Activated CD8-positive, alpha-beta T cell treated with anti-CD3 and anti-CD28 coated beads, Interleukin-2, amount 10 ng/mL, durations not matched to agents 7 days and 5 days (primary cell): ENCODE results near the gene NOP14. TPM values are rescaled to one million over a fixed set of nuclear protein-coding genes. Genes with fewer than 3 reads are reported as not detected.
"Not testable (repeated sequence)": the region's sequence is repeated elsewhere in the genome, so short reads cannot be mapped to it uniquely, and the experiment has no call there.

Source experiments
- ATAC-seq: fragments of 150-1000 bp; cut with Tn5 transposase; one replicate; pipeline ENCODE4 v1.10.0; 2021; ENCODE audit warnings: moderate library complexity
- CTCF ChIA-PET: fragments of 350-600 bp; sonication (Branson Sonifier 250); formaldehyde crosslinking; loops from one replicate; lab custom pipeline; 2021; ENCODE audit warnings: antibody characterized with exemption; lab: Charles Lee
- POLR2A ChIA-PET: fragments of 350-600 bp; sonication (Branson Sonifier 250); formaldehyde crosslinking; loops from one replicate; lab custom pipeline; 2021; ENCODE audit warnings: antibody characterized with exemption; lab: Charles Lee
- DNase-seq: peaks from one replicate; pipeline ENCODE4 v3.0.0-alpha.2; 2020
- H3K27ac Mint-ChIP-seq: one replicate; pipeline ENCODE4 v1.8.0; 2021; ENCODE audit warnings: mild to moderate bottlenecking, mixed read lengths
- H3K27me3 Mint-ChIP-seq: one replicate; pipeline ENCODE4 v1.8.0; 2021; ENCODE audit warnings: low read depth, mixed read lengths
- H3K36me3 Mint-ChIP-seq: one replicate; pipeline ENCODE4 v1.8.0; 2021; ENCODE audit warnings: low read depth, mixed read lengths
- H3K4me1 Mint-ChIP-seq: one replicate; pipeline ENCODE4 v1.8.0; 2021; ENCODE audit warnings: low read depth, mixed read lengths
- H3K4me3 Mint-ChIP-seq: one replicate; pipeline ENCODE4 v1.8.0; 2021; ENCODE audit warnings: mild to moderate bottlenecking, mixed read lengths
- H3K9me3 Mint-ChIP-seq: one replicate; pipeline ENCODE4 v1.8.0; 2022; ENCODE audit warnings: mixed read lengths; ENCODE audit not compliant: insufficient read depth
- total RNA-seq, 2 experiments: library from RNA; stranded (reverse); gene quantifications; one replicate each; pipeline ENCODE4 v1.2.3, GENCODE V29; 2021

Gene NOP14
- total RNA-seq, 2 experiments from 2014 or later, result 47.6 to 52.3 TPM

DNA sequence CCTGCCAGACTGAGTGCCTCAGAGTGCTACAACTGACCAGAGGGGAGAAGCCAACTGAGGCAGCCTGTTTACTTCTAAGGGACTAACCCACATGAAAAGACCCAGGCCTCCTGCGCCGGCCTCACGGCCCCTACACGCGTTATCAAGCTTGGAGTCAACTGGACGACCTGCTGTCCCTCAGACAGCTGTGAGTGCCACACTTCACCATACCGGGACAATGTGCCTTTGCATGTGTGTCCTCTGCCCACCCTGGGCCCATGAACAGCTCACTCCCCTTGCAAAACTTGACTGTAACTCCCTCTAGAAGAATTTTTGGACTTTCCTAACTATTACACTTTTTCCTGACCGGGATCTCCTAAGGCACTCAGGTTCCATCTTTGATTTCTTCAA is 1.8 kb downstream of the NOP14 start:
- CTCF ChIA-PET, result interaction anchor here (1.1 to 3.2 kb wide), 6 partner anchors 8 to 199 kb away, joined by 3 to 22 read pairs (median 5); no protein-coding TSS in a partner anchor
- Mint-ChIP-seq H3K4me3 (peak overlapping the region; percentile 74), H3K27me3 (no peaks in the 10 kb centered on the region), H3K9me3 (no peaks in the 10 kb centered on the region), H3K36me3 (peaks cover 35% of the 10 kb centered on the region), H3K27ac (peak overlapping the region; percentile 66), H3K4me1 (peaks cover 51% of the 10 kb centered on the region)
- DNase-seq, result peak; percentile 54
- peak; percentile 28 for ATAC-seq
- POLR2A ChIA-PET, result interaction anchor here (3.0 kb wide), 1 partner anchor 26 kb away, joined by 18 read pairs; no protein-coding TSS in a partner anchor

GRCh38 chr4:2960450-2960849 is 2.8 kb downstream of the NOP14 start:
- H3K4me1 Mint-ChIP-seq, result peaks cover 61% of the 10 kb centered on the region
- CTCF ChIA-PET, ATAC-seq, H3K27me3 Mint-ChIP-seq, DNase-seq, H3K4me3 Mint-ChIP-seq, H3K27ac Mint-ChIP-seq, H3K9me3 Mint-ChIP-seq, POLR2A ChIA-PET: not testable (repeated sequence)
- H3K36me3 Mint-ChIP-seq, result peaks cover 45% of the 10 kb centered on the region

DNA sequence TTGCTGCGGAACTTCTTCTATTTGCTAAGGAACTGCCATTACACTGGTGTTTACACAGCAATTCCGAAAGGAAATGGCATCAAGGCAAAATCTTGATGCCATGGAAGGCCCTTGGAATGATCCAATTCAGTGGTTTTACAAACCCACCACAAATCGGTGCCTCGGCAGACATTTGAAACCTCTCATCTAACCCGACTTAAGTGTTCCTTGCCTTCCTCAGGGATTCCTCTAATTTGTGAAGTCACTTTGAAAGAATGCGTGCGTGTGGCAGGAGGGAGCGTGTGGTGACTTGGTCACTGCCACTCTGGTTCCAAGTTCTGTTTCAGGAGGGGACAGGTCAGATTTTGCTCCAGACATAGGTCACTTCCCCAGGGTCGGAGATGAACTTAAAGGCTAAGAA is 4.8 kb downstream of the NOP14 start:
- no peaks in the 10 kb centered on the region for H3K9me3 Mint-ChIP-seq
- H3K4me3 Mint-ChIP-seq, result no peak overlapping the region
- H3K27ac Mint-ChIP-seq, result no peak overlapping the region
- no peak for DNase-seq
- POLR2A ChIA-PET, result no interaction called here
- CTCF ChIA-PET, result no interaction called here
- no peaks in the 10 kb centered on the region for H3K27me3 Mint-ChIP-seq
- no peak for ATAC-seq
- peaks cover 59% of the 10 kb centered on the region for H3K36me3 Mint-ChIP-seq
- peaks cover 65% of the 10 kb centered on the region for H3K4me1 Mint-ChIP-seq

DNA sequence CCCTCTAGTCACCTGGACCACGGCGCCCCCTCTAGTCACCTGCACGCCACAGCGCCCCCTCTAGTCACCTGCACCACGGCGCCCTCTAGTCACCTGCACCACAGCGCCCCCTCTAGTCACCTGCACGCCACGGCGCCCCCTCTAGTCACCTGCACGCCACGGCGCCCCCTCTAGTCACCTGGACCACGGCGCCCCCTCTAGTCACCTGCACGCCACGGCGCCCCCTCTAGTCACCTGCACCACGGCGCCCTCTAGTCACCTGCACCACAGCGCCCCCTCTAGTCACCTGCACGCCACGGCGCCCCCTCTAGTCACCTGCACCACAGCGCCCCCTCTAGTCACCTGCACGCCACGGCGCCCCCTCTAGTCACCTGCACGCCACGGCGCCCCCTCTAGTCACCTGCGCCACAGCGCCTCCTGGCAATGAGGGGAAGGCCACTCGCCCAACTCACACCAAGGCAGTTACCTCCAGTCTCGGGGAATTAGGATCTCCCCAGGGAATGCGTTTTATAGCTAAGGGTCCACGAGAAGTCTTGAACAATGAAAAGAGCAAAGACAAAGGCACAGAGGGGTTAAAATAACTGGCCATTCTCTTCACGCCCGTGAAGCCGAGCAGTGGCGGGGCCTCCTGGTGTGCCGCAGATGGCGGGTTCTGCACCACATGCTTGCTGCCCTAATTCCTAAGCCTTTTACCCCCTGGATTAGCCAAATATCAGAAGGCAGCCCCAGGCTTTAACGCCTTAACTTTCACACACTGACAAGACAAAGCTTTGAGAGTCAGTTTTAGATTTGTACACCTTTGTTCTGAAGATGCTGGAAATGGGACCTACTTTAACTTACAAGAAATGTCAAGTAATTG is 7.8 kb downstream of the NOP14 start:
- H3K36me3 Mint-ChIP-seq, result peaks cover 77% of the 10 kb centered on the region
- CTCF ChIA-PET, result interaction anchor here (0.7 to 3.4 kb wide), 9 partner anchors 11 to 314 kb away, joined by 3 to 44 read pairs (median 7); no protein-coding TSS in a partner anchor

DNA sequence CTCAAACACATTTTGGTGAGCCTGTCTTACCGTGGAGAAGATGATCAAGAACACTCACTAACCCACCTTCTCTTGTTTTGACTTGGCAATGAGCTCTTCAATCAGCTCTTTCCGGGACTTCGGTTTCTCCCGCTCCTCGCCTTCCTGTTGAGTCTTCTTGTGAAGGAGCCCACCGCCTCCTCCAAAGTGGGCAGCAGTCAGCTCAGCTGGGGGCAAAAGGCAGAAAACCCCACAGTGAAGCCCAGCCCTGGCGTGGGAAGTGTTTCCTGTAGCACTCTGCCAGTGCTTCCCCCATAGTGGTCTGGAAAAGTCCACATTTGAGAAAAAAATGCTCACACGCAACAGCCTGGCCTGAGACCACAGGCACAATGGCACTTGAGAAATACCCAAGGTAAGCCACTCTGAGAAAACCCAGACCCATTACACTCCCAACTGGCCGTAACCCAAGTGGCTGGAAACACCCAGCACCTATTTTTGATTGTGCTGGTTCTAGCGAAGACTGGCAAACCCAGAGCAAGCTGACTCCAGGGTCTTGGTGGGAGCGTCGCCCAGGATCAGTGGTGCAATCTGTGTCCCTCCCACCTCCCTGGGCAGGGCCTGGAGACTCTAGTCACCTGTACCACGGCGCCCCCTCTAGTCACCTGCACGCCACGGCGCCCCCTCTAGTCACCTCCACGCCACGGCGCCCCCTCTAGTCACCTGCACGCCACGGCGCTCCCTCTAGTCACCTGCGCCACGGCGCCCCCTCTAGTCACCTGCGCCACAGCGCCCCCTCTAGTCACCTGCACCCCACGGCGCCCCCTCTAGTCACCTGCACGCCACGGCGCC is 8.6 kb downstream of the NOP14 start:
- peaks cover 82% of the 10 kb centered on the region for H3K36me3 Mint-ChIP-seq
- no peak overlapping the region for H3K4me3 Mint-ChIP-seq
- no peaks in the 10 kb centered on the region for H3K9me3 Mint-ChIP-seq
- peak overlapping the region; percentile 89 for H3K27ac Mint-ChIP-seq
- H3K4me1 Mint-ChIP-seq, result peaks cover 47% of the 10 kb centered on the region
- POLR2A ChIA-PET, result interaction anchor here (1.2 to 1.8 kb wide), 2 partner anchors 9 to 19 kb away, joined by 4 to 6 read pairs; partner anchors contain the start of genes GRK4 and NOP14
- H3K27me3 Mint-ChIP-seq, result no peaks in the 10 kb centered on the region
- ATAC-seq, result peak; percentile 67
- peak; percentile 53 for DNase-seq
- CTCF ChIA-PET, result interaction anchor here (0.7 to 3.4 kb wide), 29 partner anchors 8 to 486 kb away, joined by 3 to 44 read pairs (median 4); partner anchors contain the start of genes GRK4, NOP14, RNF4 and TNIP2

More for the DNA sequence above, 7.8 kb downstream of the NOP14 start:
- not testable (repeated sequence) for ATAC-seq, DNase-seq, H3K9me3 Mint-ChIP-seq, H3K4me3 Mint-ChIP-seq, H3K27me3 Mint-ChIP-seq
- peaks cover 54% of the 10 kb centered on the region for H3K4me1 Mint-ChIP-seq
- H3K27ac Mint-ChIP-seq, result peak overlapping the region; percentile 25
- POLR2A ChIA-PET, result interaction anchor here (0.7 kb wide), 1 partner anchor 16 kb away, joined by 3 read pairs; no protein-coding TSS in a partner anchor

- H3K4me3 Mint-ChIP-seq, result no peak overlapping the region
- CTCF ChIA-PET, result interaction anchor here (0.7 to 3.4 kb wide), 18 partner anchors 9 to 448 kb away, joined by 3 to 44 read pairs (median 4); partner anchors contain the start of genes GRK4 and NOP14
- peaks cover 84% of the 10 kb centered on the region for H3K36me3 Mint-ChIP-seq
- no peak for ATAC-seq
- no peak for DNase-seq
- no peaks in the 10 kb centered on the region for H3K9me3 Mint-ChIP-seq
- POLR2A ChIA-PET, result interaction anchor here (0.6 to 1.8 kb wide), 4 partner anchors 10 to 180 kb away, joined by 3 to 6 read pairs (median 4); partner anchors contain the start of genes GRK4 and NOP14
- peaks cover 38% of the 10 kb centered on the region for H3K4me1 Mint-ChIP-seq
- no peak overlapping the region for H3K27ac Mint-ChIP-seq
- H3K27me3 Mint-ChIP-seq, result no peaks in the 10 kb centered on the region
Observed at GRCh38 chr4:2953496-2953895, 9.7 kb downstream of the NOP14 start.

DNA sequence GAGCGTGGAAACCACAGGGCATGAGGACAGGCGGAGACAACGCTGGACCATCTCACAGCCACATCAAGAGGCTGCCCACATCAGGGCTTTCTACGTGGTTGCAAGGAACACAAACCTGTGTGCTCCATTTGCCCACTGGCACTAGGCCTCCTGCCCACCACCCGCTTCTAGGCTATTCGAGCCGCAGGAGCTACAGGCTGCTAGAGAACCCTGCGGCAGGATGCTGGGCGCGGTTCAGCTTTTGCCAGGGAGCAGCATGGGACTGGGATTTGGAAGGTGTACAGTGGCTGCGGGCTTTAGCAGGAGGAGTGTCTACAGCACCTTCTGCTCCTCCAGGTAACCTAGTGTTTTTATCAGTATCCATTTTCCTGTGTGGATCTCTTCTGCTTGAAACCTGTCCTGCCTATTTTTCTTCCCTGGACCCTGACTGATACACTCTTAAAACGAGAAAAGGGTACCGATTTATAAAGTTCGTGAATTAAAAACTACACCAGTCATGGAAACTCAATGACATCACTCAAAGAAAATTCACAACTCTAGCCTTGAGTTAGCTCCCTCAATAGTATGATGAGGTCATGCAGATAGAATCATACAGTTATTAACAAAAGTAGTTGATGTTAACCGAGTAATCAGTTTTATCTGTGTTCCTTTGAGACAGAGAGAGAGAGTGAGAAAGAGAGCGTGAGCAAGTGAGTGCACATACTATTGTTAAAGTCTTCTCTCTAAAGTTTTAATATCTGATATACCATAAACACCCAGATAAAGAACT is 12.8 kb downstream of the NOP14 start:
- ChIA-PET POLR2A (interaction anchor here (1.5 kb wide), 1 partner anchor 12 kb away, joined by 3 read pairs; no protein-coding TSS in a partner anchor), CTCF (interaction anchor here (3.1 kb wide), 1 partner anchor 14 kb away, joined by 16 read pairs; no protein-coding TSS in a partner anchor)
- peaks cover 14% of the 10 kb centered on the region for H3K4me1 Mint-ChIP-seq
- H3K4me3 Mint-ChIP-seq, result no peak overlapping the region
- H3K9me3 Mint-ChIP-seq, result no peaks in the 10 kb centered on the region
- no peak for ATAC-seq
- peaks cover 75% of the 10 kb centered on the region for H3K36me3 Mint-ChIP-seq
- no peaks in the 10 kb centered on the region for H3K27me3 Mint-ChIP-seq
- DNase-seq, result no peak
- no peak overlapping the region for H3K27ac Mint-ChIP-seq

DNA sequence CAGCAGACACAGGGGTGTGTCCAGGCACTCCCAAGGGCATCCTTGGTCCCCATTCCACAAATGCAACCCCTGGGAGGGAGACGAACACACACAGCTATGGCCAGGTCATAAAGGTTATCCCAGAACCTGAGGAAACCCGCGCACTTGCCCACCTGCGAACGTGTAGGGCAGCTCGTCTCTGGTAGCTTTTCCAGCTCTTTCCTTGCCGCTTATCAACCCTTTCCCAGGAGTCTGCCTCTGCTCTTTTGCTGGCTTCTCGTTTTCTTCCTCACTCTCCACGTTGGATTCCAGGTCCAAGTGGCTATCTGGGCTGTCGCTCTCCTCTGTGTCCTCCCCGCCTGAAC is 13.5 kb downstream of the NOP14 start:
- ChIA-PET CTCF (interaction anchor here (3.1 kb wide), 1 partner anchor 14 kb away, joined by 16 read pairs; no protein-coding TSS in a partner anchor), POLR2A (no interaction called here)
- H3K27ac Mint-ChIP-seq, result no peak overlapping the region
- peaks cover 77% of the 10 kb centered on the region for H3K36me3 Mint-ChIP-seq
- H3K9me3 Mint-ChIP-seq, result no peaks in the 10 kb centered on the region
- H3K4me3 Mint-ChIP-seq, result no peak overlapping the region
- peaks cover 11% of the 10 kb centered on the region for H3K4me1 Mint-ChIP-seq
- no peak for ATAC-seq
- no peaks in the 10 kb centered on the region for H3K27me3 Mint-ChIP-seq
- DNase-seq, result no peak

GRCh38 chr4:2948895-2949781 is 14.1 kb downstream of the NOP14 start:
- H3K36me3 Mint-ChIP-seq, result peaks cover 74% of the 10 kb centered on the region
- CTCF ChIA-PET, result interaction anchor here (1.0 to 3.1 kb wide), 5 partner anchors 8 to 186 kb away, joined by 3 to 16 read pairs (median 4); no protein-coding TSS in a partner anchor
- H3K9me3 Mint-ChIP-seq, result no peaks in the 10 kb centered on the region
- no peaks in the 10 kb centered on the region for H3K27me3 Mint-ChIP-seq
- H3K4me1 Mint-ChIP-seq, result peaks cover 5% of the 10 kb centered on the region
- POLR2A ChIA-PET, result interaction anchor here (1.4 kb wide), 1 partner anchor 13 kb away, joined by 3 read pairs; no protein-coding TSS in a partner anchor
- DNase-seq (peak; percentile 47), ATAC-seq (no peak)
- H3K27ac Mint-ChIP-seq, result no peak overlapping the region
- no peak overlapping the region for H3K4me3 Mint-ChIP-seq

- H3K27me3 Mint-ChIP-seq, result no peaks in the 10 kb centered on the region
- H3K9me3 Mint-ChIP-seq, result no peaks in the 10 kb centered on the region
- DNase-seq (no peak), ATAC-seq (no peak)
- H3K4me3 Mint-ChIP-seq, result no peak overlapping the region
- H3K36me3 Mint-ChIP-seq, result peaks cover 71% of the 10 kb centered on the region
- CTCF ChIA-PET, result interaction anchor here (1.4 to 3.1 kb wide), 4 partner anchors 12 to 184 kb away, joined by 3 to 16 read pairs (median 7); no protein-coding TSS in a partner anchor
- POLR2A ChIA-PET, result interaction anchor here (1.4 kb wide), 1 partner anchor 12 kb away, joined by 3 read pairs; no protein-coding TSS in a partner anchor
- H3K27ac Mint-ChIP-seq, result no peak overlapping the region
- peaks cover 3% of the 10 kb centered on the region for H3K4me1 Mint-ChIP-seq
Observed at GRCh38 chr4:2947926-2948325, 15.3 kb downstream of the NOP14 start.
